Amniotic epithelial cell (primary cell): ENCODE data around the gene JMJD8.
A peak's percentile ranks its signal among the peaks of the same experiment; 100 is the strongest.

Experiments
- DNase-seq: peaks from one replicate; pipeline ENCODE4 v3.0.0-alpha.2; 2010; ENCODE audit warnings: low read depth

JMJD8 gene

DNA sequence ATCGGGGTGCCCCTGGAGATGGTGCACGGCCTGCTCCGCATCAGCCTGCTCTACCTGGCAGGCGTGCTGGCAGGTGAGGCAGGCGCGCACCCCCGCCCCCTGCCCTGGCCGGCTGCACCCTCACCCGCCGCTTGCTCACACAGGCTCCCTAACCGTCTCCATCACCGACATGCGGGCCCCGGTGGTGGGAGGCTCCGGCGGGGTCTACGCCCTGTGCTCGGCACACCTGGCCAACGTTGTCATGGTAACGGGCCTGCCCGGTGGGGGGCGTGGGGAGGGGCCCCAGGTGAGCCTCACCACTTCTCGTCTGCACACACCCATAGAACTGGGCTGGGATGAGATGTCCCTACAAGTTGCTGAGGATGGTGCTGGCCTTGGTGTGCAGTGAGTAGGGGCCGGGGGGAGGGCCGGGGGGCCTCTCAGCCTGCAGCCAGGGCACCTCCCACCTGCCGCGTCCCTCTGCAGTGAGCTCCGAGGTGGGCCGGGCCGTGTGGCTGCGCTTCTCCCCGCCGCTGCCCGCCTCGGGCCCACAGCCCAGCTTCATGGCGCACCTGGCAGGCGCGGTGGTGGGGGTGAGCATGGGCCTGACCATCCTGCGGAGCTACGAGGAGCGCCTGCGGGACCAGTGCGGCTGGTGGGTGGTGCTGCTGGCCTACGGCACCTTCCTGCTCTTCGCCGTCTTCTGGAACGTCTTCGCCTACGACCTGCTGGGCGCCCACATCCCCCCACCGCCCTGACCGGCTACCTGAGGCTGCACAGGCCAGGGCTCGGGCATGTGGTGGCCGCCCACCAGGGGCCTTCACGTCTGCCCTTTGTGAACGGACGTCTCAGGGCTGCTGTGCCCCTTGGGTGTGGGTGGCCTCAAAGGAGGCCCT lies 6.6 kb downstream of the JMJD8 start:
- no peak for DNase-seq

DNA sequence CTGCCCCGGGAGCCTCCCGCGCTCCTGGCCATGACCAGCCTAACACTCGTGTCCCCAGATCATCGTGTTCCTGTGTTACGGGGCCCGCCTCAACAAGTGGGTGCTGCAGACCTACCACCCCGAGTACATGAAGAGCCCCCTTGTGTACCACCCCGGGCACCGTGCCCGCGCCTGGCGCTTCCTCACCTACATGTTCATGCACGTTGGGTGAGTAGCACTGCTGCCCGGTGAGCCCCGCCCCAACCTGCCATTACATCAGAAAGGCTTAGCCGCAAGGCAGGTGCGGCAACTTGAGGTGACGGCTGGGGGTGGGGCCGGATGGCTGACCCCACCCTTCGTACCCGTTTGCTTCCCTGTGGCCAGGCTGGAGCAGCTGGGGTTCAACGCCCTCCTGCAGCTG lies 7.2 kb downstream of the JMJD8 start:
- no peak for DNase-seq

DNA sequence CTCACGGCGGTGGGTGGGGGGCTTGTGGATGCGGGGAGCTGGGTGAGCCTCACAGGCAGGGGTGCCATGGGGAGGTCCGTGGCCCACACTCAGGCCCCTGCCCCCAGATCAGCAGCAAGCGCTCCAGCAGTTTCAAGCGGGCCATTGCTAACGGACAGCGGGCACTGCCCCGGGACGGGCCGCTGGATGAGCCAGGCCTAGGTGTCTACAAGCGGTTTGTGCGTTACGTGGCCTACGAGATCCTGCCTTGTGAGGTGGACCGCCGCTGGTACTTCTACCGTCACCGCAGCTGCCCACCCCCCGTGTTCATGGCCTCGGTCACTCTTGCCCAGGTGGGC lies 7.6 kb downstream of the JMJD8 start:
- DNase-seq: no peak

DNA sequence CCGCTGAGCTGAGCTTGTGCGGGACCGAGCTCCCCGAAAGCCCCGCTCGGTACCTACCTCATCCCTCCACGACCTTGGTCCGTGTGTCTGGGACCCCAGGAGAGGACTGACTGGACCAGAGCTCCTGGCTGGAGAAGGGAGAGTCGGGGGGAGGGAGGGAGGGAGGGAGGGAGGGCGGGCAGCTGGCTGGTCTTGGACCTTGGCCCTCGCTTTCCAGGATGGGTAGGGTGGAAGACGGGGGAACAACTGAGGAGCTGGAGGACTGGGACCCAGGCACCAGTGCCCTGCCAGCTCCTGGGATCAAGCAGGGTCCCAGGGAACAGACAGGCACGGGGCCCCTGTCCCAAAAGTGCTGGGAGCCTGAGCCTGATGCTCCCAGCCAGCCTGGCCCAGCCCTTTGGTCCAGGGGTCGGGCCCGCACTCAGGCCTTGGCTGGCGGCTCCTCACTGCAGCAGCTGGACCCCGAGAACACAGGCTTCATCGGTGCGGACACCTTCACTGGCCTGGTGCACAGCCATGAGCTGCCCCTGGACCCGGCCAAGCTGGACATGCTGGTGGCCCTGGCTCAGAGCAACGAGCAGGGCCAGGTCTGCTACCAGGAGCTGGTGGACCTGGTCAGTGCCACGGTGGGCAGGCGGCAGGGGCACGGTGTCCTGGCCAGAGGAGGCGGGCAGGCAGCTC lies 8.1 kb downstream of the JMJD8 start:
- DNase-seq: no peak

DNA sequence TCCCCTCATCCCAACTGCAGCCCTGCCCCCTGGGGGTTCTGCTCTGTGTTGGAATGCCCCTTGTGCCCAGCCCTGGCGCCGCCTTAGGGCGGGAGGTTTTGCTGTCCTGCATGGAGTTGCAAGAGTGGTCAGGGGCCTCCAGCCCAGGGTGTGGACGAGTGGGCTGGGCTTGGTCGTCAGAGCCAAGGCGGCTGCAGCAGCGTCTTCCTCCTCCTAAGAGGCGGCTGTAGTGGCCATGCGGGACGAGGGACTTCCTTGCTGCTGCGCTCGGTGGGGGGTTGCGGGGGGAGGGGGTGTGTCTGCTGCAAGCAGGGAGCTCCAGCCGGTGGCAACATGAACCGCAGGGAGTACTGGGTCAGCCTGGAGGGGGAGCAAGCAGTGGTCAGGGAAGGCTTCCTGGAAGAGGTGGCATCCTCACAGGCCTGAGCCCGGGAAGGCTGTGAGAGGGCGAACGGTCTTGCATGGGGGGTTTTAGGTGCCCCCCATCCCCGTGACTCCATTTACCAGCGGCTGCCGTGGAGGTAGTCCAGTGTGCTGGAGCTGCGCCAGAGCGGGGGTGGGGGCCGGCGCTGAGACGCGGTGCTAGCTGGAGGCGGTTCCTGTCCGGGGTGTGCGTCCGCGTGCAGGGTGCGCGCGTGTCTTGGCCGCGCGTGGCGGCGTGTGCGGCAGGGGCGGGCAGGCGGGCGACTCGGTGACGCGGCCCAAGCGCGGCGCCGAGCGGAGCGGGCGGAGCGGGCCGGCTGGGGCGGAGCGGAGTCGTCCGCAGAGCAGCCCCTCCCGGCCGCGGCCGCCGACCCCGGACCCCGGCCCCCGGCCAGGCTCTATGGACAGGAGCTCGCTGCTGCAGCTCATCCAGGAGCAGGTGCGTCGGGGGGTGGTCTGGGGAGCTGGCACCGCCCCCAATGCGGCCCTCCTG lies 8.9 kb downstream of the JMJD8 start, which contains the start of gene RHBDL1:
RHBDL1 (plus strand) TSS at position 704 of the 916 bp plus-strand sequence; CDS start at position 824, 120 bp downstream.
- peak; percentile 55 for DNase-seq

DNA sequence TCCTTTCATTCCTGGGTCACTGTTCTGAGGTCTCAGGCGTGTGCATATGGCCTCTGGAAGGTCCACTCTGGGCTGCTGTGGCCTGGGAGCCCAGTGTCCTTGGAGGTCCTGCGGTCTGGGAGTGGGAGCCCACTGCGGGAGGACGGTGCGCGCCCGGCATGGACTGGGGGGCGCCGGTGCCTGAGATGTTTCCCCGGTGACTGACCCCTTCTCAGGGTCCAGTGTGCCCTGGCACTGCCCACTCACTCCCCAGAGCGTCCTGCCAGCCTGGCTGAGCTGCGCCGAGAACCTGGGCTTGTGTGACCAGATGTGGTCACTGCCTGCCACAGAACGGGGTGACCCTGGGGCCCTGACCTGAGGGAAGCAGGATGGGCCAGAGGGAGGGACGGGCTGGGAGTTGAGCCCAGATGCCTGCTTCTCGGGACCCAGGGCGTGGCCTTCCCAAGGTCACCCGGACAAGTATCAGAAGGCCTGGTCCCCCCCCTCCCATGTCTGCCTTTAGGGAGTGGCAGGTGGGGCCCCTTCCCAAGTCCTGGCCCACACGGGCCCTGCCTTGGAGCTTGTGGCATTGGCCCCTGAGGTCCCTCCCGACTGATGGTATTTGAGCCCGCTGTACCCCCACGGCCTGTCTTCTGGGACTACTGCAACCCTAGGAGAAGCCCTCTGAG lies 9.8 kb downstream of the JMJD8 start:
- DNase-seq: no peak

DNA sequence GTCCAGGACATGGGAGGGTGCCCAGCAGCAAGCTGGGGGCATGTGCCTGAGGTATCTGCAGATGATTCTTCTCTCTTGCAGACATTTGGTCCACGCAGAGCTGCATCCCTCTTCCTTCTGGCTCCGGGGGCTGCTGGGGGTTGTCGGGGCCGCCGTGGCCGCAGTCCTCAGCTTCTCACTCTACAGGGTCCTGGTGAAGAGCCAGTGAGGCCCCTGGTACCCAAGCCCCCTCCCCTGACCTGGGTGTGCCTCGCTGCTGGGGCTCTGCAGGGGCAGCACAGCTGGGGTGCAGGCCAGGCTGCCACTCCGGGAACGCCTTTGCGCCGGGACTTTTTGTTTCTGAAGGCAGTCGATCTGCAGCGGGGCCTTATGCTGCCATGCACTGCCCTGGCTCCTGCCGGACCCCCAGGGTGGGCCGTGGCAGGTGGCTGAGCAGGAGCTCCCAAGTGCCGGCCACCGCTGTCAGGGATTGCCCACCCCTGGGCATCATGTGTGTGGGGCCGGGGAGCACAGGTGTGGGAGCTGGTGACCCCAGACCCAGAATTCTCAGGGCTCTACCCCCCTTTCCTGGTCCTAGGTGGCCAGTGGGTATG lies 10.6 kb downstream of the JMJD8 start:
- no peak for DNase-seq

DNA sequence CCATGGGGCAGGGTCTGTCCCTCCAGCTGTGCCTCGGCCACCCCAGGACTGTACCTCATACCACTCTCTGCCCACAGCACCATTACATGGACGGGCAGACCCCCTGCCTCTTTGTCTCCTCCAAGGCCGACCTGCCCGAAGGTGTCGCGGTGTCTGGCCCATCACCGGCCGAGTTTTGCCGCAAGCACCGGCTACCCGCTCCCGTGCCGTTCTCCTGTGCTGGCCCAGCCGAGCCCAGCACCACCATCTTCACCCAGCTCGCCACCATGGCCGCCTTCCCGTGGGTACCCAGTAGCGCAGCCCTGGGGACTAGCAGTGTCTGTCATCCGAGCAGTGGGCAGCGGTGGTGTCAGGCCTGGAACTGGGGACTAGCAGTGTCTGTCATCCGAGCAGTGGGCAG lies 11.3 kb downstream of the JMJD8 start:
- DNase-seq: no peak

DNA sequence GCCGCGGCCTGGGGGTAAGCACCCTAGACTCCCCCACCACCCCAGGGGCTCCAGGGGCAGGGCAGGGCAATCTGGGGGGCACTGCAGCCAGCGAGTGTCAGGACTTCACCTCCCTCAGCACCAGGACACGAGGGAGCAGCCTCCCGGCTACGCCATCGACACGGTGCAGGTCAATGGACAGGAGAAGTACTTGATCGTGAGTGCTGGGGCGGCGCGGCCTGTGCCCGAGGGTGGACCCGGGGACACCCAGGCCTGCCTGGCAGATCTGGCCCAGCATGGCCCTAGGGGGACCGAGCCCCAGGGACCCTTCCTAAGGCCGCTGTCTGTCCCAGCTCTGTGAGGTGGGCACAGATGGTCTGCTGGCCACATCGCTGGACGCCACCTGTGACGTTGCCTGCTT lies 11.8 kb downstream of the JMJD8 start:
- DNase-seq: no peak

DNA sequence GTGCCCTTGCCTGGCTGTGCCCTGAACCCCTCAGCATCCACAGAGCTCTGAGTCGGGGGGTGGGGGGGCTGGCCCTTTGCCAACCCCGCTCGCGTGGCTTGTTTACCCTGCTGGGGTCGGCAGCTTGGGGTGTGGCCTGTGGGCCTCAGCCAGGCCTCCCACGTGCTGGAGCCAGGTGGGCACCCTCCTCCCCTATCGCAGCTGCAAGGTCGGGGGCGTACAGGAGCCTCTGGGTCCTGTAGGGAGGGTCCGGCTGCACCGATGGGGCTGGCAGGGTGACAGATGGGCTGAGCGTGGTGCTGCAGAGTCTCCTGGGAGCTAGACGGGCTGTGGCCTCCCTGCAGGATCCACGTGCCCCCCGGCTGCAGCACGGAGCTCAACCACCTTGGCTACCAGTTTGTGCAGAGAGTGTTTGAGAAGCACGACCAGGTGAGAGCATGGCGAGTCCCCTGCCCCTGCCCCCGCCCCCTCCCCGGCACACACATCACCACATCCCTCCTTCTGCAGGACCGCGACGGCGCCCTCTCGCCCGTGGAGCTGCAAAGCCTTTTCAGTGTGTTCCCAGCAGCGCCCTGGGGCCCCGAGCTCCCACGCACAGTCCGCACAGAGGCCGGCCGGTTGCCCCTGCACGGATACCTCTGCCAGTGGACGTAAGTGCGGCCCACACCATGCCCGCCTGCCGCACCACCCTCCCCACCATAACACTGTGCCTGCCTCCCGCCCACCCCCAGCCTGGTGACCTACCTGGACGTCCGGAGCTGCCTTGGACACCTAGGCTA lies 12.6 kb downstream of the JMJD8 start:
- DNase-seq: no peak

DNA sequence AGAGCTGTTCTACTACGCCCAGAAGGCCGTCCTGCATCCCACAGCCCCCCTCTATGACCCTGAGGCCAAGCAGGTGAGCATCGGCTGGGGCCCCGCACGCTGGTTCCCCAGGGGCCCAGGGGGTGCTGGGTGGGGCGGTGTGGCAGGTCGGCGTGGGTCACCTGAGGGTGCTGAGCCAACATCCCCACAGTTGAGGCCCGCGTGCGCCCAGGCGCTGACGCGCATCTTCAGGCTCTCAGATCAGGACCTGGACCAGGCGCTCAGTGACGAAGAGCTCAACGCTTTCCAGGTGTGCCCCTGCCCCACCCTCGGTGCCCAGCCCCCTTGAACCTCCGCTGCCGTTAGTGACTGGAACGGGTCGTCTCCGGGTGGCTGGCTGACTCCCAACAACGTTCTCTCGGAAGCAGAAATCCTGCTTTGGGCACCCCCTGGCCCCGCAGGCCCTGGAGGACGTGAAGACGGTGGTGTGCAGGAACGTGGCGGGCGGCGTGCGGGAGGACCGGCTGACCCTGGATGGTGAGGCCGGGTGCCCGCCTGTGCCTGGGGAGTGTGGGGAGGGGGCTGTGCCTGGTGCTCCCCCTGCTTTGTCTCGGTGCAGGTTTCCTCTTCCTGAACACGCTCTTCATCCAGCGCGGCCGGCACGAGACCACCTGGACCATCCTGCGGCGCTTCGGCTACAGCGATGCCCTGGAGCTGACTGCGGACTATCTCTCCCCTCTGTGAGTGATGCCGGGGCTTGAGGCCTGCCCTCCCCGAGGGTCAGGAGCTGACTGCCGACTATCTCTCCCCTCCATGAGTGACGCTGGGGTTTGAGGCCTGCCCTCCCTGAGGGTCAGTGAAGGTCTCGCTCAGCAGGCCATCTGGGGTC lies 13.4 kb downstream of the JMJD8 start:
- no peak for DNase-seq

DNA sequence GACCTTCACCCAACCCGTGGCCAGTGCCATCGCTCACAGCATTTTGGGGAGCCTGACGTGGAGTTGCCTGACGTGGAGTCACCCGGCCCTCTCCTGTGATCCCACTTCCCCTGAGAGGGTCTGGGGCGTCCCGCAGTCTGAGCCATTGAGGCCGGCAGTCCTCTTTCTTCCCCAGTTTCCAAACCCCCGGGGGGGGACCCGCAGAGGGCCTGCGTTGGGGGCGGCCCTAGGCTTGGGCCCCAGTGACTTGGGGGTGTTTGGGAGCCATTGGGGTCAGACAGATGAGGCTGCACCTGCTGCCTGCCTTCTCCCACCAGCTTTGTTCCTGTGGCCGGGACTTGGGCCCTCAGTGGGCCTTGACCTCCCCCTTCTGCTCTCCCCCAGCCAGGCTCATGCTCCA lies 14.5 kb downstream of the JMJD8 start:
- no peak for DNase-seq

DNA sequence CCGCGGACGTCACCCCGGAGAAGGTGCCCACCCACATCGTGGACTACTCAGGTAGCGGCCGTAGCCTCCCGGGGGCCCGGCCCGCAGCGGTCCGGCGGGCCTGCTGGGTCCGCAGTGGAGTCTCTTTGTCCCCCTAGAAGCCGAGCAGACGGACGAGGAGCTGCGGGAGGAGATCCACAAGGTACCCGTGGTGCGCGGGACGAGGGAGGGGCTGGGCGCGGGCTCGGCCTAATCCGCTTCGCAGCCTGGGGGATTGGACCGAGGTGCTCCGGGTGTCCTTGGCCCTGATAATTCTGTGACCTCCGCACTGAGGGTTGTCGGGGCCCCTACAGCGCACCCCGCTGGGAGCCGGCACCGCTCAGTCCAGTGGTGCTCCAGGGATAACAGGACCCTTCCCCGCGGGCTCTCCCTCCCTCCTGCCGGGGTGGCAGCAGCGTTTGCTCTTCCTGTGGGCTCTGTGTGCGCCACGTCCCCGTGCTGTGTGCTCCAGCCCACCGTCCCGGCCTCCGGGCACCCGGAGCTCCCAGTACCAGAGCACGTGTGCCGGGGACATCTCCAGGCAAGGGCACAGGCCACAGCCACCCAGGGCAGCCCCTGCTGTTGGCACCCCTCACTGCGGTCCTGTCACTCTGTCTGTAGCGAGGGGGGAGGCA lies 15.5 kb downstream of the JMJD8 start:
- DNase-seq: no peak

DNA sequence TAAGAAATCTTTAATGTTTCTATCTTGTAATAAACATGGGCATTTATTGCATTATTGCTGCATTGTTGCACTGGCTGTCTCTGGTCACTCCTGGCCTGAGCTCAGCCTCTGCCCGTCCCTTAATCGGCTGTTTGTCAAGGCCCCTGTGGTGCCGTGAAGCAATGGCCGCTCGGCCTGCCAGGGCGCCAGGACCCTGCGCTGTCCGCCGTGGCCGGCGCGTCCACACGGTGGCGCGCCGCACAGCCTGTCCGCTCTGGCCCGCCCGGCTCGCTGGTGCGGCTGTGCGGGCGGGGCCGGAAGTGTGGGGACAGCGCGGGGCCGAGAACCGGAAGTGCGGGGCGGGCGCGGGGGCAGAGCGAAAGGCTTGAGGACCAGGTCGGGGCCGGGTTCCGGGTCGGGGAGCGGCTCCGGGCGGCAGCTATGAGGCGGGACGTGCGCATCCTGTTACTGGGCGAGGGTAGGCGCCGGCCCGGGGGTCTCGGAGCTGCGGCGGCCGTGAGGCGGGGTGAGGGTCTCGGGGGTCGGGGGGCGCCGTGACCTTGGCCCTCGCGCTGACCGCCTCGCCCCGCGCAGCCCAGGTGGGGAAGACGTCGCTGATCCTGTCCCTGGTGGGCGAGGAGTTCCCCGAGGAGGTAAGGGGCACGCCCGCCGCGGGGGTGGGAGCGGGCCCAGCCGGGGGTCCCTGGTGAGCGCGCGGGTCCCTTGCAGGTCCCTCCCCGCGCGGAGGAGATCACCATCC lies 16.2 kb downstream of the JMJD8 start, which contains the start of gene RHOT2:
RHOT2 (plus strand) TSS at position 353 of the 739 bp plus-strand sequence; CDS start at position 421, 68 bp downstream.
- peak; percentile 81 for DNase-seq

DNA sequence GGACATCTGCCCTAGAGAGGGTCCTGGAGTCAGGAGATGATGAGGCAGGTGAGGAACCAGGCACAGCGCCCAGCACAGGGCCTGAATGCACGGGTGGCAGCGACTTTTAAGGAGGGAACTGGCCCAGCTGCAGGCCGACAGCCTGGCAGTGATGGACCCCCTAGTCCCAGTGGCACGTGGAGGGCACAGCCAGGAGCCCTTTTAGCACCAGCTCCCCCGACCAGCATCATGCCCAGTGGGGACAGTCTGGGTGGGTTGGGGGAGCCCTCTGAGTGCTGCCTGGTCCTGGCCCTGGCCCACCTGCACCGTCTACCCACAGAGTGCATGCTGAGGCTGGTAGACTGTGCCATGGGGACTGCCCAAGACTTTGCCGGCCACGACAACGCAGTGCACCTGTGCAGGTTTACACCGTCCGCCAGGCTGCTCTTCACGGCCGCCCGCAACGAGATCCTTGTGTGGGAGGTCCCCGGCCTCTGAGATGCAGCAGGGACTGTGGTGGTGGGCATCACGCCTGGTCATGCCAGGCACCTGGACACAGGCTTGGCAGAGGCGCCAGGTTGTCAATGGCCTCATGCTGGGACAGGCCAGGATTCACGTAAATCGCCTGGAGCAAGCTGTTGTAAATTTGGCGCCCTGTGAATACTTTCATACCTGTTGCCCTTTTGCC lies 16.9 kb downstream of the JMJD8 start:
- no peak for DNase-seq

DNA sequence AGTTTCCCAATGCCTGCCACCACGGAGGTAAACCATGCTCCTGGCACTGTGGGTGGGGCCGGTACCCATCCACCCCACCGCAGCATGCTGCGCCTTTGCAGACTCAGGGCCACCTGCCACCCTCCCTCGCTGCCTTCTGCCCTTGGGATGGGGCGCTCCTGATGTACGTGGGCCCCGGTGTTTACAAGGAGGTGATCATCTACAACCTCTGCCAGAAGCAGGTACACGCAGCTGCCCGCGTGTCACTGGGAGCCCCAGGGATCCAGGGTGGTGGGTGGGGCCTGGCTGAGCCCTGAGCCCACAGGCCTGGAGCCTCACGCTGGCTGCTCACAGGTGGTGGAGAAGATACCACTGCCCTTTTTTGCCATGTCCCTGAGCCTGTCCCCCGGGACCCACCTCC lies 17.6 kb downstream of the JMJD8 start:
- DNase-seq: no peak

DNA sequence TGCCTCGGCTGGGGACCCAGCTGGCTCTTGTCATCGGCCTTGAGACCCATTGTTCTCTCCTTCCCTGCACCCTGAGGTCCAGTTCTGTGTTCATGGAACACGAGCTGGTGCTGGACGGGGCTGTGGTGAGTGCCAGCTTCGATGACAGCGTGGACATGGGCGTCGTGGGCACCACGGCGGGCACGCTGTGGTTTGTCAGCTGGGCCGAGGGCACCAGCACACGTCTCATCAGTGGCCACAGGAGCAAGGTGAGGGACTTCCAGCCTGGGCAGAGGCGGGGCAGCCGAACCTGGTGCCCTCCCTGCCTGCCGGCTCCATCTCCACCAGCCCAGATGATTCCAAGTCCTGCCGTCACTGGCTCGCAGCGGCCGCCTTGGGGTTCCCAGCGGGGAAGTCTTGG lies 21.5 kb downstream of the JMJD8 start:
- no peak for DNase-seq

DNA sequence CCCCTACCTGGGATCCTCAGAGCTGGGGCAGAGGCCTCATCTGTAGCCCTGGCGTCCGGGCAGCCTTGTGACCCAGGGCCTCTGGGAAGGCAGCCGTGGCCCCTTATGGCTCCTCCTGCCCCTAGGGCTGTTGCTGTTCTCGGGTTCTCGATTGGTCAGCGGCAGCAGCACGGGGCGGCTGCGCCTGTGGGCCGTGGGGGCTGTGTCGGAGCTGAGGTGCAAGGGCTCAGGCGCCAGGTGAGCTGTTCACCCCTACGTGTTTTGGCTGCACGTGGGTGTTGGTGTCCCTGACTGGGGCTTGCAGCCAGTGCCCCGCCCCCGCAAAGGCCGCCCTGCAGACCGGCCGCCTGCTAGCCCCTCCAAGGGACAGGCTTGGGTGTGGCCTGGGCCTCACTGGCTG lies 22.0 kb downstream of the JMJD8 start:
- no peak for DNase-seq
